NCI-H2107 treated with DMSO at 0.1 percent for 48 hours (cell line): ENCODE data around the gene PDE7B.

Source experiments
- DNase-seq: peaks from one replicate; lab custom pipeline; 2025; ENCODE audit not compliant: unreplicated experiment; lab: John Stamatoyannopoulos, UW

The PDE7B gene

GRCh38 chr6:135851442-135852271 is at the start of gene PDE7B:
Gene PDE7B (plus strand): TSS chr6:135851701.
- peak; percentile 42 for DNase-seq

GRCh38 chr6:135801755-135802465 is 49.6 kb upstream of the PDE7B start:
- DNase-seq: no peak

- peak; percentile 21 for DNase-seq
Measured at GRCh38 chr6:135810486-135810885, 41.0 kb upstream of the PDE7B start.

GRCh38 chr6:135811170-135811569 is 40.3 kb upstream of the PDE7B start:
- no peak for DNase-seq

- no peak for DNase-seq
Measured at GRCh38 chr6:135811644-135812526, 39.6 kb upstream of the PDE7B start.

DNA sequence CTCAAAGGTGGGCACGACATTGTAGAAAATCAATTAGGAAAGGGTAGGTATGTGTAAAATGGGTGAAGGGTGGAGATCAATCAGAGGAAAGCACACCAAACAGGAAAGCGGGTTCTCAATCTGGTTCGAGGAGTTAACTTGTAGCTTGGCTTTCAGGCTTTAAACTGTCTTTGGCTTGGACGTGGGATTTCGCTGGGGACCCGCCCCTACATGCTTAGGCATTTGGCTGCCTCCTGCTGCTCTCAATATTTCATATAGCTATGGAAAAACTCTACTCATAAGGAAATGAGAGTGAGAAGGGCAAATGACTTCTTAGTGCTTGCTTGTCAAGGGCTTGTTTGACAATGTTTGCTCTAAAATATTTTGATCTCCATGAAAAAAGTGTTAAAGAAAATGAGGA is 38.1 kb upstream of the PDE7B start:
- DNase-seq: no peak

- no peak for DNase-seq
Measured at GRCh38 chr6:135814043-135814442, 37.5 kb upstream of the PDE7B start.

GRCh38 chr6:135815216-135815615 is 36.3 kb upstream of the PDE7B start:
- no peak for DNase-seq

DNA sequence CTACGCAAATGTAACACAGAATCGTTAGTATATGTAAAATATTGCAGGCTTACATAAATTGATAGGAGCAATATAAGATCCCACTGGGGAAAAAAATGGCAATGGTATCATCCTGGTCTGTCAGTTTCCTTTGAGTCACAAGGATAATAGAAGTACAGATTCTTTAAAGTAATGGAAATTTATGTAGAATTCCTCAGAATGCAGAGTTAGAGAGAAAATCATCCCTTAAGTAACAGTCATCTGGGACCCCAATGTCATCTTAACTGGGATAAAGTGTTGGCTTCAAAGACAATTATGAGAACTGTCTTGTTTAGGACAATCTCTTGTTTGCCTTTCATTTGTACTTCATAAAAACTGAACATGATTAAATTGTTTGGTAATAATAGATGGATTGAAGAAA is 34.5 kb upstream of the PDE7B start:
- DNase-seq: no peak

GRCh38 chr6:135819665-135820064 is 31.8 kb upstream of the PDE7B start:
- DNase-seq: no peak

GRCh38 chr6:135820340-135820739 is 31.2 kb upstream of the PDE7B start:
- DNase-seq: no peak

- no peak for DNase-seq
Measured at GRCh38 chr6:135823851-135824250, 27.6 kb upstream of the PDE7B start.

DNA sequence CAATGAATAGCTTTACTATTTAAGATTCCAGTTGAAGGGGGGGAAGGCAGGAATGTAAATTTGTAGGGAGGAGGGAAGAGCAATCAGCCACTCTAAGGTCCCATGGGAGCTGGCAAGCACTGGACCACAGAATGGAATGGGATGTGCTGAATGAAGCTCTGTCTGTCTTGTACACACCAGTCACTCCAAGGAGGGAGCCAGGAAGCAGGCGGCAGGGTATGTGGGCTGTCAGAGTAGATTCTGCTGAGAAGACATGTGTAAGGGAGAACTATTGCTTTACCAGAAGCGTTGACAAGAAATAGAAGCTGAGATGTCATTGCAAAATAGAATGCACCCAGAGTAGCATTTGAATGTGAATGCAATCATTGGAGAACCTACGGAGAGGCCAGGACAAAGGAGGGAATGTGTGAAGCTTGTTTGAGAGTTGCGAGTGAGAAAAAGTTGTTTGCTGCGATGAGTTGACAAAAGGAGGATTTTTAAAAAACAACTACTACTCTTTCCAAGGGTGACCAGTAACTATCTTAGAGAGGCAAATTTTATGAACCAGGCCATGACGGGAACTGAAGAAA is 25.2 kb upstream of the PDE7B start:
- DNase-seq: no peak

- no peak for DNase-seq
Measured at GRCh38 chr6:135828021-135828420, 23.5 kb upstream of the PDE7B start.

DNA sequence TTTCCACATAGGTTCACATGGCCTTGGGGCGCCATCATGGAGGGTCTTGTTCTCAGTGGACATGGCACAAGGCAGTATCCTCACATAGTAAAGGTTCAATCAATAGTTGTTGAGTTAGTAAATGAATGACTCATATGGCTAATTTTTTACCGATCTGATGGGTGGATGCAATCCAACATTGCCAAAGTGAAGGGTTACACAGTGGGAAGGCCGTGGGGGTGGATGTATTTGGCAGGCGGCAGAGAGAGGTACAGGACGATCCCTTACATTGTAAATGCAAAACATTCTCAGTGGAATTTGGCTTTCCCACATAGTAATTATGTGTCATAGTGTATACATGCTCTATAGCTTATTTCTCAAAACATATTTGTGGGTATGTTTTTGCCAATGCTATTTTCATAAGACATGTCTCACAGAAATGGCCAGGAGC is 21.0 kb upstream of the PDE7B start:
- DNase-seq: no peak

DNA sequence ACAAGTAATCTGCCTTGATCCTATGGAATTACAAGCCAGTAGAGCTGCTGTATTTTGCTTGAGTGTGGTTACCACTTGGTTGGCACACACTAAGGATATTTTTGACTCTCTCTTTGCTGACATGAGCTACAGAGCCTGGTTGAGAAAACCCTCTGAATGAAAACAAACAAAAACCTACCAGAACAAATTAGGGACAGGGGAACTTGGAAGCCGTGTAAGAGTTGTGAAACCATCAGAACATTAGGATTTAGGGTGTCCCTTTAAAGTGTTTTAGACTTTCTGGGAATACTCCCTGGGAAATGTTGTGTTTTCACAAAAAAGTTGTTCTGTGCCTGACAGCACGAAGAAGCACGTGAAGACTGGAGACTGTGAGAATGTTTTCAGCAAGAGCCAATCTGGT is 20.5 kb upstream of the PDE7B start:
- no peak for DNase-seq

GRCh38 chr6:135832166-135832565 is 19.3 kb upstream of the PDE7B start:
- no peak for DNase-seq

GRCh38 chr6:135833771-135834170 is 17.7 kb upstream of the PDE7B start:
- DNase-seq: no peak

GRCh38 chr6:135837735-135838449 is 13.6 kb upstream of the PDE7B start:
- DNase-seq: no peak

- no peak for DNase-seq
Measured at GRCh38 chr6:135839121-135839520, 12.4 kb upstream of the PDE7B start.
